CD4-positive, alpha-beta memory T cell (primary cell): Measurements from ENCODE around the gene KMT2A. TPM values are rescaled to one million over a fixed set of nuclear protein-coding genes. Genes with fewer than 3 reads are reported as not detected.
A peak's percentile ranks its signal among the peaks of the same experiment; 100 is the strongest.

ENCODE experiments used
- CTCF ChIA-PET: fragments of 350-600 bp; sonication (Branson Sonifier 250); formaldehyde crosslinking; loops from one replicate; lab custom pipeline; 2021; ENCODE audit warnings: inconsistent platforms; ENCODE audit not compliant: partially characterized antibody; lab: Charles Lee
- POLR2A ChIA-PET: fragments of 350-600 bp; sonication (Branson Sonifier 250); formaldehyde crosslinking; loops from one replicate; lab custom pipeline; 2021; ENCODE audit not compliant: partially characterized antibody; lab: Charles Lee
- DNase-seq, 5 donors: peaks; one replicate each; pipeline versions ENCODE4 v3.0.0 to v3.0.0-alpha.2; 2020 to 2022; ENCODE audit warnings: mixed read lengths in 1 of 5
- H3K27ac ChIP-seq: one replicate; pipeline ENCODE4 v1.7.0; 2013; ENCODE audit warnings: low read depth, low read length
- H3K27me3 ChIP-seq: 2 replicates; pipeline ENCODE4 v1.7.0; 2013; ENCODE audit warnings: mild to moderate bottlenecking, low read length, moderate library complexity; ENCODE audit not compliant: insufficient read depth
- H3K36me3 ChIP-seq: 2 replicates; pipeline ENCODE4 v1.7.0; 2013; ENCODE audit warnings: mild to moderate bottlenecking, low read length, moderate library complexity; ENCODE audit not compliant: insufficient read depth
- H3K4me1 ChIP-seq: 2 replicates; pipeline ENCODE4 v1.7.0; 2013; ENCODE audit warnings: mild to moderate bottlenecking, low read length, moderate library complexity; ENCODE audit not compliant: insufficient read depth
- H3K4me3 ChIP-seq, 2 donors: one replicate each; pipeline ENCODE4 v1.7.0; 2013; ENCODE audit warnings: low read length in 2 of 2, mild to moderate bottlenecking in 1 of 2
- H3K9me3 ChIP-seq, 2 donors: one replicate each; pipeline ENCODE4 v1.7.0; 2013; ENCODE audit warnings: low read length in 2 of 2, control low read depth in 1 of 2; ENCODE audit not compliant: control insufficient read depth in 1 of 2
- H3K27ac Mint-ChIP-seq, 7 donors: one replicate each; pipeline ENCODE4 v1.8.0; 2020 to 2021; ENCODE audit warnings: mixed read lengths in 7 of 7, mild to moderate bottlenecking in 6 of 7, inconsistent platforms in 3 of 7, moderate library complexity in 3 of 7
- H3K27me3 Mint-ChIP-seq, 2 donors: one replicate each; pipeline ENCODE4 v1.8.0; 2020 to 2021; ENCODE audit warnings: mixed read lengths in 2 of 2
- H3K36me3 Mint-ChIP-seq, 2 donors: one replicate each; pipeline ENCODE4 v1.8.0; 2020 to 2021; ENCODE audit warnings: mixed read lengths in 2 of 2, inconsistent platforms in 1 of 2, mild to moderate bottlenecking in 1 of 2
- H3K4me1 Mint-ChIP-seq, 4 donors: one replicate each; pipeline ENCODE4 v1.8.0; 2020 to 2021; ENCODE audit warnings: mixed read lengths in 4 of 4, mild to moderate bottlenecking in 1 of 4
- H3K4me3 Mint-ChIP-seq, 8 donors: one replicate each; pipeline ENCODE4 v1.8.0; 2020 to 2021; ENCODE audit warnings: mixed read lengths in 8 of 8, mild to moderate bottlenecking in 7 of 8, moderate library complexity in 6 of 8, inconsistent platforms in 3 of 8
- H3K9me3 Mint-ChIP-seq, 8 donors: one replicate each; pipeline ENCODE4 v1.8.0; 2020 to 2021; ENCODE audit warnings: mixed read lengths in 8 of 8, mild to moderate bottlenecking in 5 of 8, inconsistent platforms in 3 of 8, moderate library complexity in 1 of 8
- intact Hi-C: fragments of 100-400 bp; cut with micrococcal nuclease; formaldehyde crosslinking; loops from one replicate; pipeline ENCODE4 v1.15.1; 2023
- polyA plus RNA-seq, 2 donors: library from polyadenylated mRNA; unstranded; fragments of 300-500 nt; fragmentation: Illumina TruSeq; gene quantifications; one replicate each; pipeline ENCODE4 v1.2.3, GENCODE V29; 2021
- total RNA-seq, 2 experiments: library from RNA; stranded (reverse); gene quantifications; one replicate each; pipeline ENCODE4 v1.2.3, GENCODE V29; 2021

The KMT2A gene
- total RNA-seq, result 100 to 1,000 TPM; 185 to 202 TPM
- polyA plus RNA-seq, result 10 to 100 TPM in 1 of 2 donors, 1 to 10 TPM in 1; 4.6 to 51.9 TPM

- CTCF ChIA-PET, result interaction anchor here (0.6 to 1.8 kb wide), 8 partner anchors 9 to 238 kb away, joined by 3 to 5 read pairs (median 3); no protein-coding TSS in a partner anchor
- intact Hi-C loops, result loop anchor here (1.0 to 5.0 kb wide), 5 partner anchors 35 to 581 kb away; partner anchors contain the start of genes ARCN1, ATP5MG, RPS25 and TRAPPC4
- H3K4me1 Mint-ChIP-seq, result peaks cover 26 to 65% (median 32%) of the 10 kb centered on the region in 4 donors
Observed at GRCh38 chr11:118435893-118436624, at the start of gene KMT2A. Gene KMT2A (plus strand): TSS chr11:118436492. CDS start chr11:118436513, 21 bp downstream.

GRCh38 chr11:118396097-118396501 is 40.2 kb upstream of the KMT2A start:
- H3K4me1 ChIP-seq, result peaks cover 50% of the 10 kb centered on the region
- H3K9me3 Mint-ChIP-seq, result no peaks in the 10 kb centered on the region
- H3K36me3 Mint-ChIP-seq, result peaks cover 23 to 48% of the 10 kb centered on the region in 2 donors
- peaks cover 21 to 53% (median 44%) of the 10 kb centered on the region in 4 donors for H3K4me1 Mint-ChIP-seq
- H3K9me3 ChIP-seq, result no peaks in the 10 kb centered on the region
- H3K27me3 ChIP-seq, result no peaks in the 10 kb centered on the region
- H3K4me3 ChIP-seq, result no peak overlapping the region
- POLR2A ChIA-PET, result interaction anchor here (0.7 to 8.4 kb wide), 3 partner anchors 41 to 90 kb away, joined by 3 to 163 read pairs (median 4); partner anchors contain the start of gene KMT2A
- peaks cover 39% of the 10 kb centered on the region for H3K36me3 ChIP-seq
- no peaks in the 10 kb centered on the region for H3K27me3 Mint-ChIP-seq
- intact Hi-C loops, result no loop called here
- peak overlapping the region; percentile 92 to 100 (median 99) for H3K27ac Mint-ChIP-seq
- CTCF ChIA-PET, result interaction anchor here (1.5 kb wide), 1 partner anchor 10 kb away, joined by 5 read pairs; no protein-coding TSS in a partner anchor
- peak in 4 of 5 donors; percentile 22 to 44 (median 38) for DNase-seq
- H3K4me3 Mint-ChIP-seq, result peak overlapping the region; percentile 26 to 87 (median 66)
- peak overlapping the region; percentile 82 for H3K27ac ChIP-seq

More at GRCh38 chr11:118435893-118436624, at the start of gene KMT2A:
- POLR2A ChIA-PET, result interaction anchor here (0.5 to 6.8 kb wide), 52 partner anchors 9 to 1258 kb away, joined by 3 to 163 read pairs (median 5); partner anchors contain the start of genes ARCN1, ATP5MG, CD3D and CEP164
- Mint-ChIP-seq H3K36me3 (peaks cover 0 to 49% of the 10 kb centered on the region in 2 donors), H3K4me3 (peak within 1 kb of the TSS; percentile 88 to 99 (median 94)), H3K9me3 (peaks cover 0 to 3% (median 0%) of the 10 kb centered on the region in 8 donors), H3K27me3 (peaks cover 1 to 7% of the 10 kb centered on the region in 2 donors), H3K27ac (peak within 1 kb of the TSS; percentile 94 to 99 (median 97))
- peak within 1 kb of the TSS; percentile 90 to 92 for H3K4me3 ChIP-seq
- peak; percentile 89 to 99 (median 95) for DNase-seq
- H3K36me3 ChIP-seq, result no peaks in the 10 kb centered on the region
- H3K27me3 ChIP-seq, result no peaks in the 10 kb centered on the region
- peak within 1 kb of the TSS; percentile 92 for H3K27ac ChIP-seq
- H3K4me1 ChIP-seq, result peaks cover 31% of the 10 kb centered on the region
- no peaks in the 10 kb centered on the region for H3K9me3 ChIP-seq

GRCh38 chr11:118397448-118397847 is 38.8 kb upstream of the KMT2A start:
- H3K27me3 Mint-ChIP-seq, result no peaks in the 10 kb centered on the region
- Histone ChIP-seq H3K4me1 (peaks cover 55% of the 10 kb centered on the region), H3K36me3 (peaks cover 28% of the 10 kb centered on the region), H3K27me3 (no peaks in the 10 kb centered on the region), H3K27ac (peak overlapping the region; percentile 82), H3K4me3 (no peak overlapping the region), H3K9me3 (no peaks in the 10 kb centered on the region)
- POLR2A ChIA-PET, result interaction anchor here (0.8 to 8.4 kb wide), 5 partner anchors 9 to 633 kb away, joined by 3 to 163 read pairs (median 4); partner anchors contain the start of genes CD3D, KMT2A, SLC37A4 and UBE4A
- H3K36me3 Mint-ChIP-seq, result peaks cover 18 to 51% of the 10 kb centered on the region in 2 donors
- peaks cover 27 to 67% (median 54%) of the 10 kb centered on the region in 4 donors for H3K4me1 Mint-ChIP-seq
- H3K27ac Mint-ChIP-seq, result peak overlapping the region; percentile 70 to 100 (median 99)
- CTCF ChIA-PET, result interaction anchor here (1.0 to 2.1 kb wide), 6 partner anchors 23 to 199 kb away, joined by 3 to 10 read pairs (median 4); no protein-coding TSS in a partner anchor
- DNase-seq, result no peak
- H3K4me3 Mint-ChIP-seq, result no peak overlapping the region
- H3K9me3 Mint-ChIP-seq, result peaks cover 0 to 2% (median 0%) of the 10 kb centered on the region in 8 donors
- intact Hi-C loops, result no loop called here

GRCh38 chr11:118398791-118399559 is 37.3 kb upstream of the KMT2A start:
- CTCF ChIA-PET, result interaction anchor here (0.6 to 2.1 kb wide), 6 partner anchors 12 to 104 kb away, joined by 3 to 10 read pairs (median 5); no protein-coding TSS in a partner anchor
- peaks cover 30 to 75% (median 59%) of the 10 kb centered on the region in 4 donors for H3K4me1 Mint-ChIP-seq
- peak overlapping the region in 1 of 2 donors; percentile 26 for H3K4me3 ChIP-seq

GRCh38 chr11:118401151-118401879 is 35.0 kb upstream of the KMT2A start, which contains the start of gene ATP5MG:
Gene ATP5MG (plus strand): TSS chr11:118401606. CDS start chr11:118401666, 60 bp downstream.
- DNase-seq, result peak; percentile 92 to 94 (median 94)
- Histone ChIP-seq H3K27ac (peak within 1 kb of the TSS; percentile 82), H3K4me3 (peak within 1 kb of the TSS; percentile 87 to 93), H3K27me3 (no peaks in the 10 kb centered on the region), H3K36me3 (peaks cover 18% of the 10 kb centered on the region), H3K4me1 (peaks cover 72% of the 10 kb centered on the region), H3K9me3 (no peaks in the 10 kb centered on the region)
- Mint-ChIP-seq H3K4me1 (peaks cover 39 to 87% (median 65%) of the 10 kb centered on the region in 4 donors), H3K36me3 (peaks cover 15 to 49% of the 10 kb centered on the region in 2 donors), H3K27ac (peak within 1 kb of the TSS; percentile 99 to 100 (median 99)), H3K9me3 (peaks cover 0 to 2% (median 0%) of the 10 kb centered on the region in 8 donors), H3K27me3 (no peaks in the 10 kb centered on the region), H3K4me3 (peak within 1 kb of the TSS; percentile 91 to 99 (median 96))
- ChIA-PET POLR2A (interaction anchor here (0.8 to 8.4 kb wide), 3 partner anchors 35 to 128 kb away, joined by 3 to 163 read pairs (median 4); partner anchors contain the start of gene KMT2A), CTCF (interaction anchor here (1.0 to 1.4 kb wide), 2 partner anchors 34 to 87 kb away, joined by 4 to 5 read pairs; no protein-coding TSS in a partner anchor)
- intact Hi-C loops, result loop anchor here (1.0 to 5.0 kb wide), 5 partner anchors 35 to 176 kb away; partner anchors contain the start of genes ARCN1, JAML, KMT2A and UBE4A

More at GRCh38 chr11:118398791-118399559, 37.3 kb upstream of the KMT2A start:
- Mint-ChIP-seq H3K27ac (peak overlapping the region; percentile 99 to 100 (median 99)), H3K27me3 (no peaks in the 10 kb centered on the region), H3K4me3 (peak overlapping the region; percentile 53 to 99 (median 94)), H3K36me3 (peaks cover 14 to 42% of the 10 kb centered on the region in 2 donors), H3K9me3 (peaks cover 0 to 2% (median 0%) of the 10 kb centered on the region in 8 donors)
- intact Hi-C loops, result no loop called here
- peak overlapping the region; percentile 82 for H3K27ac ChIP-seq
- peaks cover 19% of the 10 kb centered on the region for H3K36me3 ChIP-seq
- H3K27me3 ChIP-seq, result no peaks in the 10 kb centered on the region
- DNase-seq, result peak; percentile 76 to 90 (median 86)
- peaks cover 71% of the 10 kb centered on the region for H3K4me1 ChIP-seq
- POLR2A ChIA-PET, result interaction anchor here (0.7 to 8.4 kb wide), 10 partner anchors 8 to 103 kb away, joined by 3 to 163 read pairs (median 4); partner anchors contain the start of genes CD3D, KMT2A and UBE4A
- H3K9me3 ChIP-seq, result no peaks in the 10 kb centered on the region
